GM12873 (cell line): ENCODE measurements around the gene COQ10B.

ENCODE experiments used
- TF ChIP-seq, protein P1 (sequence below): IDR thresholded peaks from 2 replicates; pipeline ENCODE4 v1.5.1; 2012; ENCODE audit warnings: low read depth, mild to moderate bottlenecking, moderate library complexity, low read length, control low read depth; ENCODE audit not compliant: insufficient read depth; ENCODE audit errors: missing control alignments

COQ10B gene

DNA sequence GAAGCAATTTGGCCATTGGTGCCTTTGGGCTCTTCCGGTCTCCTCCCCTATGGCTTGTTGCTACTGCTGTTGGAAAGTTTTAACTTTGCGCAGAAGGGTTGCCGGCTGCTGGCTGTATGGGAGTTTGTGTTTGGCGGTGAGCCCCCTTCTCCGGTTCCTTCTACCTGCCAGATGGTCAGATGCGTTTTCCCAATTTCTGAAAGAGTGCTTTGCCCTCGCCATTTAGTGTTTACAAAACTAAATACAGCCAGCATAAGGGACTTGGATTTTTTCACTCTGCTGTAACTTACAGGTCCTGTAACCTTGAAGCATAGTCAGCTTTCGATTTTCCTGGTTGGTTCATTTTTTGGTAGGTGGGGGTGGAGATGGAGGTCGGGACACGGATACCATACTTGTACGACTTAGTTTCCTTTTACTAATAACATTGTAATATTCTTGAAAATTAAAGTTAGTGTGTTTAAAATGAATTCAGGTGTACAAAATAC lies 604 bp downstream of the COQ10B start:
- TF ChIP-seq, protein P1, sequence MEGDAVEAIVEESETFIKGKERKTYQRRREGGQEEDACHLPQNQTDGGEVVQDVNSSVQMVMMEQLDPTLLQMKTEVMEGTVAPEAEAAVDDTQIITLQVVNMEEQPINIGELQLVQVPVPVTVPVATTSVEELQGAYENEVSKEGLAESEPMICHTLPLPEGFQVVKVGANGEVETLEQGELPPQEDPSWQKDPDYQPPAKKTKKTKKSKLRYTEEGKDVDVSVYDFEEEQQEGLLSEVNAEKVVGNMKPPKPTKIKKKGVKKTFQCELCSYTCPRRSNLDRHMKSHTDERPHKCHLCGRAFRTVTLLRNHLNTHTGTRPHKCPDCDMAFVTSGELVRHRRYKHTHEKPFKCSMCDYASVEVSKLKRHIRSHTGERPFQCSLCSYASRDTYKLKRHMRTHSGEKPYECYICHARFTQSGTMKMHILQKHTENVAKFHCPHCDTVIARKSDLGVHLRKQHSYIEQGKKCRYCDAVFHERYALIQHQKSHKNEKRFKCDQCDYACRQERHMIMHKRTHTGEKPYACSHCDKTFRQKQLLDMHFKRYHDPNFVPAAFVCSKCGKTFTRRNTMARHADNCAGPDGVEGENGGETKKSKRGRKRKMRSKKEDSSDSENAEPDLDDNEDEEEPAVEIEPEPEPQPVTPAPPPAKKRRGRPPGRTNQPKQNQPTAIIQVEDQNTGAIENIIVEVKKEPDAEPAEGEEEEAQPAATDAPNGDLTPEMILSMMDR: no peak

DNA sequence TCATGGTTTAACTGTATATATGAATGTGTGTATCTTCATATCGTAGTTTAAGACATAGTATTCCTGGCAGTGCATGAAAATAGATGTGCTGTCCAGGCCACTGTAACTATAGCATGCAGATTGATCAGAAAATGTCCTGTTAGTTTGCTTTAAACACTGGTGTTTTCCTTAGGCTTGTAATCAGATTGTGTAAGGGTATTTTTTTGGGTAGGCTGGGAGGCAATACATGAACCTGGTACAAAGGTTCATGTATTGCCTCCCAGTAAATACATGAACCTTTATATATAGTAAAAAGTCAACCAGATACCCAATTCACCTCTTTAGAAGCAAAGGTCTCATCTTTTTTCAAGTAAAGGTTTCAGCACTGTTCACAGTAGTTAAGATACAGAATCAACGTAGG lies 1.6 kb downstream of the COQ10B start:
- TF ChIP-seq, protein P1: no peak

DNA sequence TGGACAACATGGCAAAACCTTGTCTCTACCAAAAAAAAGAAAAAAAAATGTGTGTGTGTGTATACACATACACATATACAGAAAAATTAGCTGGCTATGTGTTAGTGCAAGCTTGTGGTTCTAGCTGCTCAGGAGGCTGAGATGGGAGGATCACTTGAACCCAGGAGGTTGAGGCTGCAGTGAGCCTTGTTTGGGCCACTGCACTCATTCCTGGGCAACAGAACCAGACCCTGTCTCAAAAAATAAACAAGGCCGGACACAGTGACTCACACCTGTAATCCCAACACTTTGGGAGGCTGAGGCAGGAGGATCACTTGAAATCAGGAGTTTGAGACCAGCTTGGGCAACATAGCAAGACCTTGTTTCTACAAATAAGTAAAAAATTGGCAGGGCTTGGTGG lies 2.1 kb downstream of the COQ10B start:
- TF ChIP-seq, protein P1: no peak

DNA sequence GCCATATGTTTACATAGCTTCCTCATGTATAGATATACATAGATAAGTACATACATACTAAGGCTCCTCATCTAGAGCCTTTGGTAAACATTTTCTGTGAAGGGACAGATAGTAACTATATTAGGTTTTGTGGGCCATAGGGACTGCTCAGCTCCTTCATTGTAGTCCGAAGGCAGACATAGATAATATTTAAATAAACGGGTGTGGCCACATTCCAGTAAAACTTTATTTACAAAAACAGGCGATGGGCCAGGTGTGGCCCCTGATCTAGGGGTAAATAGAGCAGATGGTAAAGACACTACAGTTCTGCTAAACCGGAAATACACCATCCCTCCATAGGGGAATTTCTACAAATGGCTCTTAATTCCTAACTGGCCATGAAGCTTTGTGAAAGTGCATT lies 7.3 kb downstream of the COQ10B start:
- TF ChIP-seq, protein P1: no peak

DNA sequence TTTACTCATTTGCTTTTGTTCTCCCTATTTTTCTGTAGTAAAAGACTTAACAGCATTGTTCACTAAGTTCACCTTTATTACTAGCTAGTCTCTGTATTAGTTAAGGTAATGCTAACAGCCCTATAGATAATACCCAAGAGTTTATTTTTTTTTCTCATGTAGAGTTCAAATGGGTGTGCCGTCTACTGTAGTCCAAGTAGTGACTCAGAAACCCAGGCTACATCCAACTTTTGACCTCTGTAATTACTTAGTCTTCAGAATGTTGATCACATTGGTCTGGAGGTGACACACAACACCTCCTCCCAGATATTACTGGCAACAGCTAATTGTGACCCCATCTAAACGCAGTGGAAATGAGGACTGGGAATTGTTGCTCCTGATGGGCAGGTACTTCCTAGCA lies 7.7 kb downstream of the COQ10B start:
- TF ChIP-seq, protein P1: no peak

DNA sequence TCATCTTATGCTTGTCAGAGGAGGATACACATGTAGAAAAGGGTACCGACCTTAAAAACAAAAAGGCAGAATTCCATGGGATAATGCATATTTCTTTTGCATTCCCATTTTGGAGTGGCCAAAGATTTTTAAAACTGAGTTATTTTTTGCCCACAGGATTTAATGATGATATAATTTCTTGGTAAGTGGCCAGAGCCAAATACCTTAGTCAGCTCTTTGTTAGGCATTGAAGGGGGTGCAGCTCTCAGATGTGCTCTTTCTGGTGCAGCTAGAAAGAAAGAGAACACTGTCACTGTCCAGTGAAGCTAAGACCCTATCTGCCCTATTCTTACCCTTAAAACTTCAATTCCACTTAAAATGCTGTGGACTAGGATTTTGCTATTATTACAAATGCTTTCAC lies 10.8 kb downstream of the COQ10B start:
- TF ChIP-seq, protein P1: no peak

DNA sequence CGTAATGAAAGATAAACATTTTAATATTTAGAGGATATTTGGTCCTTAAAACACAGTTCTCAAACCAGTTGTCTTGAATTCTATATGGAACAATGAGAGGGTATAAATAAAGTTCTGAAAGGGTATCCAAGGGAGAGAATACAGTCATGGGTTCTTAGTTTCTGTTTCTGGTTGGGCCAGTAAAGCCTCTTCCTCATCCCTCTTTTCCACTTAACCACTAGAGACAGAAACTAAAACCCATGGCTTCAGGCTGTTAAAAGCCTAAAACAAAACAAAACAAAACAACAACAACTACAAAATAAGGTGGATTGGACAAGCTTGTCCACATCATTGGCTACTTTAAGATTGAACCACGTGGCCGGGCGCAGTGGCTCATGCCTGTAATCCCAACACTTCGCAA lies 18.8 kb downstream of the COQ10B start:
- TF ChIP-seq, protein P1: no peak
